ENCODE measurements around the gene MARCHF3.
A peak's percentile ranks its signal among the peaks of the same experiment; 100 is the strongest.
"Not testable (repeated sequence)": the region's sequence is repeated elsewhere in the genome, so short reads cannot be mapped to it uniquely, and the experiment has no call there.

Gene MARCHF3

DNA sequence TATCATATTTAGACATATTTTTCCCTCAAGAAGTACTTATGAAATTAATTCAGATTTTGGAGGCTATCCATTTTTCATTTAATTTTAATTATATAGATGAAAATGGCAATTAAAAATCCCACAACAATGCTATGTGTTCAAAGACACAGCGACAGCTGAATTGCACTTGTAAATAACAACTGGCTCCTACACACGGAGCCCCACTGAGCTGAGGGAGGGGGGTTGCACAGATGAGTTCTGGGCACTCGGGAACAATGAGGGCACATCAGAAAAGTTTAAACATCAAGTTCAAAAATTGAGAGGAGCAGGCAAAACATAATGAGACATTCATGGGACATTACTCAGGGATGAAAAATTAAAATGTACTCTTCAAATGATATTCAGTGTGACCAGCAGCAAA lies 104.9 kb downstream of the MARCHF3 start:
- intact Hi-C loops (cut with DNase I) = no loop called here
- DNase-seq = no peak

DNA sequence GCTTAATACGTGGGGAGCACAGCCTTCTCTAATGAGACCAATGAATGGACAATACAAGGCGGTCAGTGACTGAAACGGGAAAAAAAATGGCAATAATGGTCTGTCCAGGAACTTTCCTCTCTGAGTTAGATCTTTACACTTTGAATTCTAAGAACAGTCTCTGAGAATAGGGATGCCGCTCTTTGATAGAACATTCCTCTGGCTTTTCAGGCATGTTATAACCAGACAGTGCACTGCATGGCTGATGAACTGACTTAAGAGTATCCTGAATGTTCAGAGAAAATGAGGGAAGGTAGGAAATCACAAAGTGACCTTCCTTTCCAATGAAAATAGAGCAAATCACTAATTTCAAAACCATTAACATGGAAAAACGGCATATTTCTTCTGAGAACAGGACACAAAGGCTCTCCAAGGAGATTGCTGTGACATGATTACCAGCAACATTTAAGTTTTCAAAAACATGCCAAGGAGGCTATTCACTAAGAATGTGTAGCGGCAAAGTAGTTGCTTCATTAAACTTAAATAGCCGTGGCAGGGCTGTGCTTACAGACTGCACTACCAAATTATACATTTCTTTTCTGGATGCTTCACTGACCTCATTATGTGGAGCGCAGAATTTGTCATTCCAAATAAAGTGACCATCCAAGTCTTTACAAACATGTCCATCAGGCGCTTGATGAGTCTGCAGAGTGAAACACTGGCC lies 105.9 kb downstream of the MARCHF3 start:
- intact Hi-C loops (cut with DNase I) = no loop called here
- DNase-seq = no peak

DNA sequence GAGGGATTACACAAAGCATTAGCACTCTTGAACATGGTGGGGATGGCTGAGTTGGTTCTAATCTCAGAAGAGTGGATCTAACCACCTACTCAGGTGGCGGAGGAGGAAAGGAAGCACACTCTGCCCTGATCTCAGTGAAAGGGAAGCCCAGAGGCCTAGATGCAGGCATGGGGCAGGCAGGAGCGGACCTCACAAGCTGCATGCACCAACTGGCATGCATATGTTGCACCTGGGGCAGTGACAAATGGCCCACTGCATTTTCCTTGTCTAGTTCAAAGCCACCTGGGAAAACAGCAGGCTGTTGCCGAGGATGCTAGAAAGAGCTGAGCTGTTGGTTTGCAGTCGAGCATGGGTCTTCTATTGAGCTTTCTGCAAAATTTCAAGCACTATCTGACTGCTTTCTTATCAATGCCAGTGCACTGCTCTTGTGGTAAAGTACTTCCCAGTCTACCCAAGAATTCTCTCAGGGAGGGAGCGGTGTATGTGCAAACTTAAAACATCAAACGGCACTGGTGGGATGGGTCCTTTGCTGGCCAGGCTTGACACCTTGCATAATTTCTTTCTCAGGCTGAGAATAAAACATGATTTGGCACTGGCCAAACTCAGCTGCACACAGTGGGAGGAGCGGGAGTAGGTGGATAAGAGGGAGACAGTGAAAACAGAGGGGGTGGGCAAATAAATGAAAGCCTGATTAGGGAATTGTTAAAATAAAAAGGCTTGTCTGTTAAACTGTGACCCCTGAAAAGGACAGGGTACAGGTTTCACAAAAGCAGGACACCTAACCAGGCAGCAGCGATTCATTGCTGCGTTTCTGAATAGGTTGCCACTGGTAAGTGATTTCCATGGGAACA lies 108.9 kb downstream of the MARCHF3 start:
- intact Hi-C loops (cut with DNase I) = no loop called here
- DNase-seq = no peak

DNA sequence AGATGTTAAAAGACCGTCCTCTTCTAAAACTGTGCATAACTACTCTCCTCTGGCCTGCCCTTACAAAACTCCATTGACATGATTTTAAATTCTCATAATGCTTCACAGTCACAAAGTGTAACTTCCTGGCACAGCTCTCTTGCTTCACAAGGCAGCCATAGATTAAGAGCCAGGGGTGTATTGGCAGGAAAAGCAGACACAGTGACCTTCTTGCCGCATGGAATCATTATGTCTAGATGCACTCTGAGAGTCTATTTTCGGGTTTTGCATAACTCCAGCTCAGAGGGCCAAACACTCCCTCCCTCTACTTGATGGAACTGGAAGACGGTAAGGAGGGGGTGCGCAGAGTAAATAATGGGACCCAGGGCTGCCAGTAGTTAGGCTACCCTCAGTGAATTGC lies 110.1 kb downstream of the MARCHF3 start:
- DNase-seq = no peak
- intact Hi-C loops (cut with DNase I) = no loop called here

DNA sequence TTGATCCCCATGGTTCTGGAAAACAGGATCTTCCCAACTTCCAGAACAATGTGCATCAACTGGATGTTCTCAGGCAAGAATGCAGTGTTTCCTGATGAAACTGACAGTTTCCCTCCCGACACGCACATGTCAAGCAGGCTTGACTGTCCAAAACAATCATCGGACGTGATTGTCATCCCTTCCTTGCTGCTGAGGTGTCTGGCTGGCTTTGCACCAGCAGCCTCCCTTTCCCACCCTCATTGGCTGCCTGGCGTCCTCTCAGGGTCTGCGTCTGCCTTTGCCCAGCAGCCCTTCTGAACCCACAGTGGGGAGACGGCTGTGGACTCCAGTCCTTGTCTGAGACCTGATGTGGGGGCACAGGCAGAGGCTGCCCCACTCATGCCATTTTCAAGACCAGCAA lies 110.8 kb downstream of the MARCHF3 start:
- DNase-seq = no peak
- intact Hi-C loops (cut with DNase I) = no loop called here

DNA sequence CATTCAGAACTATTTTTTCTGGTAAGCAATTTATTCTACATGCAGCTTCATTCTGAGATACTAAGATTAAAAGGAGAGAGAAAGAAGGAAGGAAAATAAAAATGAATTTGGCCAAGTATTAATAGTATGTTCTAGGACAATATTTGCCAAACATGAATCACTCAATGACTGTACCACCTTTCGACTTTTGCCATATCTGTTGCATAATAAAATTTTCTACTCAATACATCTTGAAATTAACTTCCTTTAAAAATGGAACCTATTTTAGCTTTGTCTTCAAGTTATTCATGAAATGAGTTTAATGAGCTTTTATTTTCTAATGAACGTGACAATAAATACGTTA lies 111.8 kb downstream of the MARCHF3 start:
- DNase-seq = no peak
- intact Hi-C loops (cut with DNase I) = no loop called here

DNA sequence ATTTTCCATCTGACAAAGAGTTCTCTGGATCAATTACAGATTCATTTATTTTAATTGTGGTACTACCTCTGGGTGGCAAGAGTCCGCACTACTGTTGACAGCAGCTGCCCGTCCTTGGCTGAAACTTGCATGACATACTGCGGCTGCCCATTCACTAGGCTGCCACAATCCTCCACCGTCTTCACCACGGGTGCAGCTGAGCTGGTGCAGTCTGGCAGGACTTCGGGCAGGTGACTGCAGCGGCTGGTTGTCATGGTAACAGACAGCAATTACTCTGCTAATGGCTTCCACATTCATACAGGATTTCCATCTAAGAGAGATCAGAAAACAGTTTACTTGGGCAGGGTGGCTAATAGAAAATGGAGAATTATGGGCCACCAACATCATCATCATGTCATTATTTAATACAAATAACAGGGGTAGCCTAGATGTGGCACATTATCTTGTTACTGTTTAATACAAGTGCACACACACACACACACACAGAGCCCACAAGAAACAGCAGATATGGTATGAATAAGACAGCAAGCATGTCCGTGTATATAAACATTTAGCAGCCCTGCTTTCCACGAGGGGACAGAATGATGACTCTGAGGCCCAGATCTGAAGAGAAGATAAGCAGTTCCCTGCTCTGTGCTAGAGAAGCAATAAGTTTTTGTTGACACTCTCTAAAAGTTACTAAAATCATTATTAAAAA lies 112.3 kb downstream of the MARCHF3 start:
- DNase-seq = peak in 7 of 10 donors; percentile 23 to 89 (median 42)
- intact Hi-C loops (cut with DNase I) = no loop called here

DNA sequence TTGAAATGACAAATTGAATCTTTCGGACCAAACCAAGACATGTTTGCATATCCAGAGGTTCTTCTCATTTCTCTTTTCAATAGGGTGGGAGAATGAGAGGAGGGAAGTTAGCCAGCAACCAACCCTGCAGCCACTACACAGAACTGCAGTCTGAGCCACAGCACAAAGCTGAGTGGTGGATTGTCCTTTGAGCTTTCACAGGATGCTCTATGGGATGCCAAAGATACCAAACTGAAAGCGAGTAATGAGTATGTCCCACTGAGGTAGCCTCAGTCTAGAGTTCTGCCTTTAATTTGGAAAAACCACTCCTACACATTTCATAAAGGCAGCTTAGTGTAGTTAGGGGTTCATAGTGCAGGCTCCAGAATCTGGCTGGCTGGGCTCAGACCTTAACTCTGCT lies 114.9 kb downstream of the MARCHF3 start:
- no peak for DNase-seq
- intact Hi-C loops (cut with DNase I) = no loop called here

DNA sequence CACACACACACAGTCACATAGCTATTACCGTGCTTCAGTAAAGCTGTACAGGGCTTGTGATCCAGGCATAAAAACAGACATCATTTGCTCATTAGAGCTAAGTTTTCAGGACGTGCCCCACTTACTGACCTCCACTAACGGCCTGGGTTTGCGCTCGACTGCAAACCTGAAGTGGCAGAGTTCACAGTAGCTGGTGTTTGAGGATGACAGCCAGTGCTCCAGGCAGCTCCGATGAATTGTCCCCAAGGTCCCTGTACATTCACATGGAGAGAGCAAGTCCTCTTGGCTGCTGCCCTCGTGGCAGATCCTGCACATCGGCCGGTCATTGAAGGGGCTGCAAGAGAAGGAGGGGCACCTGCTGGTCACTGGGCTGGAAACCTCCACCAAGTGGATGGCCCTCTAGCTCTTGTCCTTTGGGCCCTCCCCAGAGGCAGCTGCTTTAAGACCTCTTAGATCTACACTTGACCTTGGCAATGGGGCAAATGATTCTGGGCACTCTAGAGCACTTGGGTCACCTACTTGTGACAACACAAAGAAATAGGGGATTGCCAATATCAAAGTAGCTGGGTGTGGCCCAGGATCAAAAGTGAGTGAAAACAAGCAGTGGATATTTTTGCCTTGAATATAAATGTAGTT lies 115.4 kb downstream of the MARCHF3 start:
- no peak for DNase-seq
- intact Hi-C loops (cut with DNase I) = no loop called here

DNA sequence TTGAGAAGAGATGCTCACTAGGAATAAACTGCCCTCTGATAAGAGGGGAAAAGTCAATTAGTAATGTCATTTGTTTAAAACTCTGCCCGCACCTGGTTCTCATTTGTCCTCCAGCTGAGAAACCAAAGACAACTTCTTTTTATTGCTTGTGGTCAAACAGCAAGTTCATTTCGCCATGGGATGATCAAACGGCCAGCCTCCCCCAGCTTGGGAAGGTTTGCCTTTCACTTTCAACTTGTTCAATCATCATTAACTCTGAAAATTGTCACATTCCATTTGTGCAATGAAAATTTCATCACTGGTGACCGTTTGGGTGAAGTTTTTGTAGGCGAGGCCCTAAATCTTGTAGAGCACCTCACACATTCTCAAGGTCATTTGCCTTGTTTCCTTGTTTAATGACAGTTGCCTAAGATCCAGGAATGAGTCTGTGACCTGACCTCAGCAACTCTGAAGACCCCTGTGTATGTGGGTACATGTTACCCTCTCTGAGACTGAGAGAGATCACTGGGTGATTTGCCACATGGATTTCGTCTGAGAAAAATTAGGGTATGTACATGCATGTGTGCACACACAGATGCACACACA lies 117.7 kb downstream of the MARCHF3 start:
- DNase-seq = no peak
- intact Hi-C loops (cut with DNase I) = no loop called here

DNA sequence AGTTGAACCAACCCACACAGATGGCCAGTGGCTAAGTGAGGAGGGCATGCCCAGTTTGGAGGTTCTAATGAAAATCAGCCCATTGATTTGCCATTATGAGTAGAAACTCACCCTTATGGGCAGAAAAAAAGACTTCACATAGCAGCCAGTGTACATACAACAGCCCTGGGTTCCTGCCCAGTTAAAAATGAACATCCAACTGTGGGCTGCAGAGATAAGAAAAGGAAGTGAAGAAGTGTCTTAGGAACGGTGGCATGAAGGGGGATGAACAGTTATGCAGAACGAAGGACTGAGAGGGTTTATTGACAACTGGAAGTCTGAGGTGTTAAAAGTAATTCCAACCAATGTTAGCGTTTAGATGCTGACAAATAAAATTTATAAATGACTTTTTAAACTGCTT lies 118.4 kb downstream of the MARCHF3 start:
- no peak for DNase-seq
- intact Hi-C loops (cut with DNase I) = no loop called here

DNA sequence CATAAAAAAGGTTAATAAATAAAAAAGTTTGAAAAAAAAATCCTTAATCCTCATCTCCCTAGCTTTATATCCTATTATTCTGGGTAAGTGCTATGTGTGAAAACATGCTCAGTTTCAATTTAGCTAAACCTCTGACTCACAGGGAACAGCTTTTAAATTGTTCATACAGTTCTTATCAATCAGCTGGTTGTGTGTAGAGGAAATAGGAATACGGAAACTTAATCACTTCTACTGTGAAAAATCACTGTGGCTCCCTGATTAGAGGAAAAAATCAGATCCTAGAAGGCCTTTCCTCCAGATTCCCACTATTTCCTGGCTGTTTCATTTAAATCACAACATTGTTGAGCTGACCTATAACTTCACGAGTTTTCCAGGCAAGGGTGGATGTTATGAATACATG lies 120.5 kb downstream of the MARCHF3 start:
- no peak for DNase-seq
- intact Hi-C loops (cut with DNase I) = no loop called here

DNA sequence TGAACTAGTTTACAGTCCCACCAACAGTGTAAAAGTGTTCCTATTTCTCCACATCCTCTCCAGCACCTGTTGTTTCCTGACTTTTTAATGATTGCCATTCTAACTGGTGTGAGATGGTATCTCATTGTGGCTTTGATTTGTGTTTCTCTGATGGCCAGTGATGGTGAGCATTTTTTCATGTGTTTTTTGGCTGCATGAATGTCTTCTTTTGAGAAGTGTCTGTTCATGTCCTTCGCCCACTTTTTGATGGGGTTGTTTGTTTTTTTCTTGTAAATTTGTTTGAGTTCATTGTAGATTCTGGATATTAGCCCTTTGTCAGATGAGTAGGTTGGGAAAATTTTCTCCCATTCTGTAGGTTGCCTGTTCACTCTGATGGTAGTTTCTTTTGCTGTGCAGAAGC lies 126.0 kb downstream of the MARCHF3 start:
- DNase-seq; intact Hi-C loops (cut with DNase I): not testable (repeated sequence)

DNA sequence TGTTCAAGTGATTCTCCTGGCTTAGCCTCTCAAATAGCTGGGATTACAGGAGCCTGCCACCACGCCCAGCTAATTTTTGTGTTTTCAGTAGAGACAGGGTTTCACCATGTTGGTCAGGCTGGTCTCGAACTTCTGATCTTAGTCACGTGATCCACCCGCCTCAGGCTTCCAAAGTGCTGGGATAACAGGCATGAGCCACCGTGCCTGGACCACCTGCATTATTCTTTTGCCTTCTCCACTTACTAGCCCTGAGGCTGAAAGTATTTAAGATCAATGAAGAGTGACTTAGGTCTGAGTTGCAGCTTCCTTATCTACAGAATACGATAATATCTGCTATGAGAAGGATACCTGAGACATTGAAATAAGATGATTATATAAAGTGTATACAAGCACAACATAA lies 129.6 kb downstream of the MARCHF3 start:
- DNase-seq = no peak
- intact Hi-C loops (cut with DNase I) = no loop called here

DNA sequence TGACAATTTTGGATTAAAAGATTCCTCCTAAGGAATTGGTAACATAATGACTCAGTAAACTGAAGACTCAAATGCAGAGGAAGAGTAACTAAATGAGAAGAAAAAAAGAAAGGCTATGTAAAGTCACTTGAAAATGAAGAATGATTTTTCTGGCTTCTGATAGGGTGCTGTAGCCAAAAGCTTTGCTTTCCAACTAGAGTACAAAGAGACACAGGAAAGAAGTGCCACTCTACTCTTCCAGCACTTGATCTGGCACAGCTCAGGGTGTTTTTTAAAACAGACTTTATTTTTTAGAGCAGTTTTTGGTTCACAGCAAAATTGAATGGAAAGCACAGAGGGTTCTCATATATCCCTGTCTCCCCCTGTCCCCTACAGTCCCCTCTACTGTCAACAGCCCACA lies 130.9 kb downstream of the MARCHF3 start:
- no peak for DNase-seq
- intact Hi-C loops (cut with DNase I) = no loop called here

DNA sequence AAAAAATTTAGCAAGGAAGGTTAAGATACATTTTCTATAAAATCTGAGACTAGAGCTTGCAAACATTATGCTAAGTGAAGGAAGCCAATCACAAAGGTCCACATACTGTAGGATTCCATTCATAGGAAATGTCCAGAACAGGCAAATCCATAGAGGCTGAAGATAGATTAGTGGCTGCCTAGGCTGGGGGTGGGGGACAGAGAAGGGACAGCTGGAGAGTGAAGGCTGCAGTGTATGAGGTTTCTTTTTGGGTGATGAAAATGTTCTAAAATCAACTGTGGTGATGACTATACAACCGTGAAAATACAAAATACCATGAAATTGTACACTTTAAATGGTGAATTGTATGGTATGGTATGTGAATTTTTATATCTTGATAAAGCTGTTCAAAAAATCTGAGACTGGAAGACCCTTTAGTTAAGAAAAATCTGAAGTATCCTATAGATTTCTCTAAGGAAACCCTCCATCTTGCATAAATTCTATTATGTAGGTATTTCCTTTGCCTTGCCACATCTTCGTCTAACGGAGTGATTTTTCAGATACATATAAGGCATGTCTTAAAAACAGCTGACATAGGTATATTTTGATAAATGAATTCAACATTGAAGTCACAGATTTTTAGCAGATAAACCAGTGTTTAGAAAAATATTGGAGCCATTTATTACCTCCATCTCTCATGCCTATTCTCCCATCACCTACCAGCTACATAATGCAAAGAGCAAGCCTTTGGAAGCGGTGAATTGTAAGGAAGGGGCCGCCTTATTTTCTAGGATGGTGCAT lies 132.3 kb downstream of the MARCHF3 start:
- intact Hi-C loops (cut with DNase I) = no loop called here
- DNase-seq = no peak

DNA sequence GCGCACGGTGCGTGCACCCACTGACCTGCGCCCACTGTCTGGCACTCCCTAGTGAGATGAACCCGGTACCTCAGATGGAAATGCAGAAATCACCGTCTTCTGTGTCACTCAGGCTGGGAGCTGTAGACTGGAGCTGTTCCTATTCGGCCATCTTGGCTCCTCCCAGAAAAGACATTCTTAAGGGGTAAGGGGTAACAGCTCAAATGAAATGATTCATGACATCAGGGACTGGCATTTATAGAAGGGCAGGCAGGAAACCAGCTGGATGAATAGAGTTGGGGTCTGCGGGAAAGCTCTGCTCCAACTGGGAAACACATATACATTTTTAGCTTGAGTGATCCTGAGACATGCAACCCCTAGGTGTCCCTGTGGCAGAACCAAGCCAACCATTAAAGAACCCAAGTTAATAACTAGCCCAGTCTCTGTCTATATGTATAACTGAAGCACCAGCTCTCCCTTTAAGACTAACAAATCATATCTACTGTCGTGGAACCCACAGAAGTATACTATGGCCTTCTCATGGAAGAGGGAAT lies 134.1 kb downstream of the MARCHF3 start:
- intact Hi-C loops (cut with DNase I) = no loop called here
- DNase-seq = no peak

DNA sequence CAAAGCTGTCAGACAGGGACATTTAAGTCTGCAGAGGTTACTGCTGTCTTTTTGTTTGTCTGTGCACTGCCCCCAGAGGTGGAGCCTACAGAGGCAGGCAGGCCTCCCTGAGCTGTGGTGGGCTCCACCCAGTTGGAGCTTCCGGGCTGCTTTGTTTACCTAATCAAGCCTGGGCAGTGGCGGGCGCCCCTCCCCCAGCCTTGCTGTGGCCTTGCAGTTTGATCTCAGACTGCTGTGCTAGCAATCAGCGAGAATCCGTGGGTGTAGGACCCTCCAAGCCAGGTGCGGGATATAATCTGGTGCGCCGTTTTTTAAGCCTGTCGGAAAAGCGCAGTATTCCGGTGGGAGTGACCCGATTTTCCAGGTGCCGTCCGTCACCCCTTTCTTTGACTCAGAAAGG lies 134.6 kb downstream of the MARCHF3 start:
- DNase-seq; intact Hi-C loops (cut with DNase I): not testable (repeated sequence)

DNA sequence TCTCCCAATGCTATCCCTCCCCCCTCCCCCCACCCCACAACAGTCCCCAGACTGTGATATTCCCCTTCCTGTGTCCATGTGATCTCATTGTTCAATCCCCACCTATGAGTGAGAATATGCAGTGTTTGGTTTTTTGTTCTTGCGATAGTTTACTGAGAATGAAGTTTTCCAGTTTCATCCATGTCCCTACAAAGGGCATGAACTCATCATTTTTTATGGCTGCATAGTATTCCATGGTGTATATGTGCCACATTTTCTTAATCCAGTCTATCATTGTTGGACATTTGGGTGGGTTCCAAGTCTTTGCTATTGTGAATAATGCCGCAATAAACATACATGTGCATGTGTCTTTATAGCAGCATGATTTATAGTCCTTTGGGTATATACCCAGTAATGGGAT lies 139.9 kb downstream of the MARCHF3 start:
- intact Hi-C loops (cut with DNase I); DNase-seq: not testable (repeated sequence)

DNA sequence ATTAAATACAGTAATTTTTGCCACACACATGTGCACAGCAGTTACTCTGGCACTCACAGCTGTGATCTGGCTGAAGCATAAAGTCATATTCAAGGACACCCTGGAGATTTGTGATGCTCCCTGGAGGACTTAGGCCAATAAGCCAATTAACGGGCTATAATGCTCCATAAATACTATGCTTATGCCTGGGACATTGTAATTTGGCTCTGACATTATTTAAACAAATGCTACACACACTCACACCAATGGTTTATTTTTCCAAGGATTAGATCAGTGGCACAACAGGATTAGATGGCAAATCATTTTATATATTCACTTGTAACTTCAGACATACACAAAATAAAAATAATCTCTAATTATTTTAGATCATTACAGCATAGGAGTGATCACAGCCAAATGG lies 142.2 kb downstream of the MARCHF3 start:
- intact Hi-C loops (cut with DNase I) = no loop called here
- DNase-seq = no peak

Data from posterior cingulate gyrus (tissue), 11 donors.